ENCODE data around the gene FYN. TPM values are rescaled to one million over a fixed set of nuclear protein-coding genes. Genes with fewer than 3 reads are reported as not detected.

The FYN gene
- total RNA-seq, 2 donors from 2014 or later, result 55.5 to 72.5 TPM

GRCh38 chr6:111709201-111709600 lies 164.1 kb downstream of the FYN start:
- DNase-seq (ENCODE audit: low spot score) (no peak), ATAC-seq (ENCODE audit: insufficient number of reproducible peaks, low FRiP score, low read depth) (no peak)
- Histone ChIP-seq H3K9me3 (no peaks in the 10 kb centered on the region), H3K27ac (no peak overlapping the region), H3K4me1 (ENCODE audit: control insufficient read depth in 1 of 2, low read depth in 2 of 2) (peaks cover 7 to 21% of the 10 kb centered on the region in 2 donors), H3K36me3 (no peaks in the 10 kb centered on the region), H3K4me3 (no peak overlapping the region), H3K27me3 (replicated peaks; ENCODE audit: insufficient read depth) (no peaks in the 10 kb centered on the region)
- TF ChIP-seq, protein P1, sequence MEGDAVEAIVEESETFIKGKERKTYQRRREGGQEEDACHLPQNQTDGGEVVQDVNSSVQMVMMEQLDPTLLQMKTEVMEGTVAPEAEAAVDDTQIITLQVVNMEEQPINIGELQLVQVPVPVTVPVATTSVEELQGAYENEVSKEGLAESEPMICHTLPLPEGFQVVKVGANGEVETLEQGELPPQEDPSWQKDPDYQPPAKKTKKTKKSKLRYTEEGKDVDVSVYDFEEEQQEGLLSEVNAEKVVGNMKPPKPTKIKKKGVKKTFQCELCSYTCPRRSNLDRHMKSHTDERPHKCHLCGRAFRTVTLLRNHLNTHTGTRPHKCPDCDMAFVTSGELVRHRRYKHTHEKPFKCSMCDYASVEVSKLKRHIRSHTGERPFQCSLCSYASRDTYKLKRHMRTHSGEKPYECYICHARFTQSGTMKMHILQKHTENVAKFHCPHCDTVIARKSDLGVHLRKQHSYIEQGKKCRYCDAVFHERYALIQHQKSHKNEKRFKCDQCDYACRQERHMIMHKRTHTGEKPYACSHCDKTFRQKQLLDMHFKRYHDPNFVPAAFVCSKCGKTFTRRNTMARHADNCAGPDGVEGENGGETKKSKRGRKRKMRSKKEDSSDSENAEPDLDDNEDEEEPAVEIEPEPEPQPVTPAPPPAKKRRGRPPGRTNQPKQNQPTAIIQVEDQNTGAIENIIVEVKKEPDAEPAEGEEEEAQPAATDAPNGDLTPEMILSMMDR (IDR thresholded peaks at IDR 0.05), result no peak

DNA sequence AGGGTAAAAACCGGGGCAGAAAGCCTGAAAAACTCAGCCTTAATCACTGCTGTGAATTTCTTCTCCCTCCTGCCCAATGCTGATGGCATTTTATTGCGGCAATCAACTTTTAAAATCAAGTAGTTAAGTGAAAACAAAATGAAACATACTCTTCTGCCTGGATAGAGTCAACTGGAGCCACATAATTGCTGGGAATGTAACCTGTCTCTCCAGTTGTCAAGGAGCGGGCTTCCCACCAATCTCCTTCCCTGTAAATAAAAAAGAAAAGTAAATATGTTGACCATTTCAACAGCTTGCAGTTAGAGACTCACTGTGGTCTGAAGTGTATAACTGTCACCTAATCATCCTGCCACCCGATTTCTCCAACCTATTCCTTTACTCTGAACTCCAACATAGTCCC lies 165.5 kb downstream of the FYN start:
- Histone ChIP-seq H3K9me3 (no peaks in the 10 kb centered on the region), H3K4me1 (ENCODE audit: control insufficient read depth in 1 of 2, low read depth in 2 of 2) (peaks cover 7 to 21% of the 10 kb centered on the region in 2 donors), H3K27me3 (replicated peaks; ENCODE audit: insufficient read depth) (no peaks in the 10 kb centered on the region), H3K36me3 (no peaks in the 10 kb centered on the region), H3K4me3 (no peak overlapping the region), H3K27ac (no peak overlapping the region)
- TF ChIP-seq, protein P1 (IDR thresholded peaks at IDR 0.05), result no peak
- ATAC-seq (ENCODE audit: insufficient number of reproducible peaks, low FRiP score, low read depth), result no peak
- no peak for DNase-seq (ENCODE audit: low spot score)

DNA sequence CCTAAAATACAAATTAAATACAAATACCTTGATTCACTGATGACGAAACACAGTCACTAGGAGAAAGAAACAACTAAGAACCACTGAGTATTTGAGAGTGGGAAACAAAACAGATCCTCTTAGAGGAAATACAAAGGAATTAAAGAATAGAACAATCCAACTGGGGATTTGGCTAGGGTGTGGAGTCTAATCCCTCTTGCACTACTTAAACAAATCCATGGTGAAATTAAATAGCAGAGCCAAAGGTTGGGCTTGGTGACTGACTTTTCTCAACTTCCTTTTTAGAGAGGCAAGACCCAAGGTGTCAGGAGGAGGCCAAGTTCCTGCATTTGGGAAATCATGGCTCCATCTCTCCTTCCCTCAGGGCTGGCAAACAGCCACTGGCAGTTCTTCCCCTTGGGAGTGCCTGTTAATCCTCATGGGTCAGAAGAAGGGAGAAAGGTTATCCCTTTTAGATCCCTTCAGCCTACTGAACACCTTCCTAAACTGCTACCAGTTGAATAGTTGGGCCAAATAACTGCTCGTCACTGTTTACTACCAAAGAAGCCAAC lies 166.3 kb downstream of the FYN start:
- no peaks in the 10 kb centered on the region for H3K9me3 ChIP-seq
- no peaks in the 10 kb centered on the region for H3K27me3 ChIP-seq (replicated peaks; ENCODE audit: insufficient read depth)
- H3K4me3 ChIP-seq, result no peak overlapping the region
- no peak for ATAC-seq (ENCODE audit: insufficient number of reproducible peaks, low FRiP score, low read depth)
- TF ChIP-seq, protein P1 (IDR thresholded peaks at IDR 0.05), result no peak
- H3K4me1 ChIP-seq (ENCODE audit: control insufficient read depth in 1 of 2, low read depth in 2 of 2), result peaks cover 7 to 17% of the 10 kb centered on the region in 2 donors
- H3K36me3 ChIP-seq, result no peaks in the 10 kb centered on the region
- H3K27ac ChIP-seq, result no peak overlapping the region
- DNase-seq (ENCODE audit: low spot score), result no peak

- no peaks in the 10 kb centered on the region for H3K27me3 ChIP-seq (replicated peaks; ENCODE audit: insufficient read depth)
- no peaks in the 10 kb centered on the region for H3K9me3 ChIP-seq
- no peak overlapping the region for H3K27ac ChIP-seq
- no peaks in the 10 kb centered on the region for H3K4me1 ChIP-seq (ENCODE audit: control insufficient read depth in 1 of 2, low read depth in 2 of 2)
- no peaks in the 10 kb centered on the region for H3K36me3 ChIP-seq
- DNase-seq (ENCODE audit: low spot score), result no peak
- ATAC-seq (ENCODE audit: insufficient number of reproducible peaks, low FRiP score, low read depth), result no peak
- H3K4me3 ChIP-seq, result no peak overlapping the region
- TF ChIP-seq, protein P1 (IDR thresholded peaks at IDR 0.05), result no peak
Observed at GRCh38 chr6:111703723-111704122, 169.5 kb downstream of the FYN start.

DNA sequence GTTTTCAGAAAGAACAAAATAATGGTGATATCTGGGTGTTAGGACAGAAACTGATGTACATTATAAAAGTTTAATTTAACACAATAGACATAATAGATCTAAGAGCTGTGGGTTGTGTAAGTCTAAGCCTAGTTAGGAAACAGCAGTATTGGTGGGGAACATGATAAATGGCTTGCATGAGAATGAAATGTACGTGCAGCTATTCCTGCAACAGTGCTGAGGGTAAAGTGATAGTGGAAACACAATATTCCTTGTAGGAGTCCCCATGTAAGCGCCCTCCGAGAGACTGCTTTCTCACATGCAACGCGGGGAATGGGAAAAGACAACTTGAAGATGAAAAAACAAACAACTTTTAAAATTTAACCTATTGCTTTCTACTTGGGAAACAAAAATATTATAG lies 171.0 kb downstream of the FYN start:
- no peak overlapping the region for H3K27ac ChIP-seq
- no peaks in the 10 kb centered on the region for H3K9me3 ChIP-seq
- DNase-seq (ENCODE audit: low spot score) (no peak), ATAC-seq (ENCODE audit: insufficient number of reproducible peaks, low FRiP score, low read depth) (no peak)
- H3K4me3 ChIP-seq, result no peak overlapping the region
- H3K36me3 ChIP-seq, result no peaks in the 10 kb centered on the region
- H3K4me1 ChIP-seq (ENCODE audit: control insufficient read depth in 1 of 2, low read depth in 2 of 2), result no peaks in the 10 kb centered on the region
- TF ChIP-seq, protein P1 (IDR thresholded peaks at IDR 0.05), result no peak
- no peaks in the 10 kb centered on the region for H3K27me3 ChIP-seq (replicated peaks; ENCODE audit: insufficient read depth)

All from thoracic aorta (tissue), 2 donors.